Measurements from ENCODE around the gene STAP1. TPM values are rescaled to one million over a fixed set of nuclear protein-coding genes. Genes with fewer than 3 reads are reported as not detected.

The STAP1 gene
- total and polyA plus RNA-seq, 2 experiments from 2014 or later = not detected

DNA sequence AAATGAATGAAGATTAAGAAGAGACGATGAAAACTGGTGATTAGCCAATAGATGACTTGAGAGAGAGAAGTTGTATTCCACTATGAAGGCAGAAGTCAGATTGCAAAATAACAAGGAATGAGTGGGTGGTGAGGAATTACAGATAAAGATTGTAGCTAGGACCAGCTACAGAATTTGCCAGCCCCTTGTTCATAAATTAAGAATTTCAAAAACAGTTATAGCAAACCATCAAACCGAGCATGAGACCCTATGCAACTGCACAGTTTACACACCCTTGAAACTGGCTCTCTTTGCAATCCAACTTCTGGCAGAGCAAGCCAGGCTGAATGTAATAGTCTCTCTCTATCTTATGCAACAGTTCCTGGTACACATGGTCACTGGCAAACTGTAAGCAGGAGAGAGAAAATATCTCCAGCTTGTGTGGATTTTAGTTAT is 35.2 kb downstream of the STAP1 start (continued):
- TF ChIP-seq, protein P1, sequence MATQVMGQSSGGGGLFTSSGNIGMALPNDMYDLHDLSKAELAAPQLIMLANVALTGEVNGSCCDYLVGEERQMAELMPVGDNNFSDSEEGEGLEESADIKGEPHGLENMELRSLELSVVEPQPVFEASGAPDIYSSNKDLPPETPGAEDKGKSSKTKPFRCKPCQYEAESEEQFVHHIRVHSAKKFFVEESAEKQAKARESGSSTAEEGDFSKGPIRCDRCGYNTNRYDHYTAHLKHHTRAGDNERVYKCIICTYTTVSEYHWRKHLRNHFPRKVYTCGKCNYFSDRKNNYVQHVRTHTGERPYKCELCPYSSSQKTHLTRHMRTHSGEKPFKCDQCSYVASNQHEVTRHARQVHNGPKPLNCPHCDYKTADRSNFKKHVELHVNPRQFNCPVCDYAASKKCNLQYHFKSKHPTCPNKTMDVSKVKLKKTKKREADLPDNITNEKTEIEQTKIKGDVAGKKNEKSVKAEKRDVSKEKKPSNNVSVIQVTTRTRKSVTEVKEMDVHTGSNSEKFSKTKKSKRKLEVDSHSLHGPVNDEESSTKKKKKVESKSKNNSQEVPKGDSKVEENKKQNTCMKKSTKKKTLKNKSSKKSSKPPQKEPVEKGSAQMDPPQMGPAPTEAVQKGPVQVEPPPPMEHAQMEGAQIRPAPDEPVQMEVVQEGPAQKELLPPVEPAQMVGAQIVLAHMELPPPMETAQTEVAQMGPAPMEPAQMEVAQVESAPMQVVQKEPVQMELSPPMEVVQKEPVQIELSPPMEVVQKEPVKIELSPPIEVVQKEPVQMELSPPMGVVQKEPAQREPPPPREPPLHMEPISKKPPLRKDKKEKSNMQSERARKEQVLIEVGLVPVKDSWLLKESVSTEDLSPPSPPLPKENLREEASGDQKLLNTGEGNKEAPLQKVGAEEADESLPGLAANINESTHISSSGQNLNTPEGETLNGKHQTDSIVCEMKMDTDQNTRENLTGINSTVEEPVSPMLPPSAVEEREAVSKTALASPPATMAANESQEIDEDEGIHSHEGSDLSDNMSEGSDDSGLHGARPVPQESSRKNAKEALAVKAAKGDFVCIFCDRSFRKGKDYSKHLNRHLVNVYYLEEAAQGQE (IDR thresholded peaks at IDR 0.05; ENCODE audit: unreplicated experiment) = no peak
- TF ChIP-seq CREB1 (CRISPR knock-in tag; IDR thresholded peaks at IDR 0.05; ENCODE audit: low read depth) (no peak), STAT1 (IDR thresholded peaks at IDR 0.05; ENCODE audit: unreplicated experiment) (no peak), JUNB (IDR thresholded peaks at IDR 0.05; ENCODE audit: unreplicated experiment) (no peak), NANOG (IDR thresholded peaks at IDR 0.05; ENCODE audit: borderline replicate concordance) (no peak), EZH2phosphoT487 (IDR thresholded peaks at IDR 0.05; ENCODE audit: unreplicated experiment) (no peak), POLR2AphosphoS5 (IDR thresholded peaks at IDR 0.05; ENCODE audit: low read depth) (no peak), EZH2 (IDR thresholded peaks at IDR 0.05; ENCODE audit: low read depth, unreplicated experiment) (no peak)

DNA sequence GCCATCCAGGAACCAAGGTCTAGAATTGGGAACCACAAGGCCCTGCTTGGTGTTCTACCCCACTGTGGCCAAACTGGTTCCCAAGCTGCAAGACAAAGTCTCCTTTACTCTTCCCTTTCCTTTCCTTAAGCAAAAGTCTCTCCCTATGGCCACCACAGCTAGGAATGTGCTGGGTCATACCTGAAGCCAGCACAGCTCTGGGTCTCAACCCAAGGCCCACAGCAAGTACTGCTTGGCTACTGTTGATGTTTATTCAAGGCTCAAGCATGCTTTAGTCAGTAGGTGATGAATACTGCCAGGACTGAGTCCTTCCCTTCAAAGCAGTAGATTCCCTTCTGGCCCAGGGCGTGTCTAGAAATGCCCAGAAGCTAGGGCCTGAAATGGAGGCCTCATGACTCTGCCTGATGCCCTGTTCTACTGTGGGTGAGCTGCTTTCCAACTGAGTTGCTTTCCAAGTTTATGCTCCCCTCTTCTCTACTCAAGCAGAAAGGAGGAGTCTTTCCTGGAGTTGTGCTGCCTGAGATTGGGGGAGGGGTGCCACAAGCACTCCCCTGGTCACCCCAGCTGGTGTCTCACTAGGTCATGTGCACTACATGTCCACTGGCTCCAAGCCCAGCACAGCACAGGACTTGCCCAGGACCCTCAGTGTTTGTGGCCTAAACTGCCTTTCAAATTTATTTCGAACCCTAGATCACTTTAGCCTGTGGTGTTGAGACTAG is 44.9 kb downstream of the STAP1 start:
- H3K27ac Mint-ChIP-seq = peak overlapping the region; percentile 56
- H3K27me3 Mint-ChIP-seq (ENCODE audit: insufficient read depth, low read depth, poor library complexity) = peaks cover 1% of the 10 kb centered on the region
- H3K27ac ChIP-seq (ENCODE audit: low read depth) = no peak overlapping the region
- H3K4me1 Mint-ChIP-seq = peaks cover 10% of the 10 kb centered on the region
- no peak for DNase-seq (ENCODE audit: low spot score)
- H2AFZ ChIP-seq = no peak overlapping the region
- no peaks in the 10 kb centered on the region for H4K20me1 ChIP-seq (replicated peaks; ENCODE audit: insufficient read depth)
- H3K4me3 Mint-ChIP-seq = no peak overlapping the region
- no peaks in the 10 kb centered on the region for H3K4me1 ChIP-seq (ENCODE audit: insufficient read depth)
- H3K4me3 ChIP-seq = no peak overlapping the region
- H3K36me3 ChIP-seq (ENCODE audit: insufficient read depth) = no peaks in the 10 kb centered on the region; the same call in 1 of the 2 replicates
- peaks cover 16% of the 10 kb centered on the region for H3K9me3 Mint-ChIP-seq
- H3K27me3 ChIP-seq (ENCODE audit: insufficient read depth) = no peaks in the 10 kb centered on the region
- H3K79me2 ChIP-seq (replicated peaks; ENCODE audit: insufficient read depth) = no peaks in the 10 kb centered on the region
- H3K9me2 ChIP-seq (ENCODE audit: insufficient read depth) = 0 out of 2 replicates have a peak, but pooled peaks cover 7% of the 10 kb centered on the region
- H3K4me2 ChIP-seq = no peak overlapping the region
- H3K36me3 Mint-ChIP-seq (ENCODE audit: low read depth) = peaks cover 9% of the 10 kb centered on the region
- no peak; the same call in 2 of the 3 replicates for ATAC-seq
- no peaks in the 10 kb centered on the region for H3F3A ChIP-seq (replicated peaks; ENCODE audit: low read depth)
- TF ChIP-seq, protein P2, sequence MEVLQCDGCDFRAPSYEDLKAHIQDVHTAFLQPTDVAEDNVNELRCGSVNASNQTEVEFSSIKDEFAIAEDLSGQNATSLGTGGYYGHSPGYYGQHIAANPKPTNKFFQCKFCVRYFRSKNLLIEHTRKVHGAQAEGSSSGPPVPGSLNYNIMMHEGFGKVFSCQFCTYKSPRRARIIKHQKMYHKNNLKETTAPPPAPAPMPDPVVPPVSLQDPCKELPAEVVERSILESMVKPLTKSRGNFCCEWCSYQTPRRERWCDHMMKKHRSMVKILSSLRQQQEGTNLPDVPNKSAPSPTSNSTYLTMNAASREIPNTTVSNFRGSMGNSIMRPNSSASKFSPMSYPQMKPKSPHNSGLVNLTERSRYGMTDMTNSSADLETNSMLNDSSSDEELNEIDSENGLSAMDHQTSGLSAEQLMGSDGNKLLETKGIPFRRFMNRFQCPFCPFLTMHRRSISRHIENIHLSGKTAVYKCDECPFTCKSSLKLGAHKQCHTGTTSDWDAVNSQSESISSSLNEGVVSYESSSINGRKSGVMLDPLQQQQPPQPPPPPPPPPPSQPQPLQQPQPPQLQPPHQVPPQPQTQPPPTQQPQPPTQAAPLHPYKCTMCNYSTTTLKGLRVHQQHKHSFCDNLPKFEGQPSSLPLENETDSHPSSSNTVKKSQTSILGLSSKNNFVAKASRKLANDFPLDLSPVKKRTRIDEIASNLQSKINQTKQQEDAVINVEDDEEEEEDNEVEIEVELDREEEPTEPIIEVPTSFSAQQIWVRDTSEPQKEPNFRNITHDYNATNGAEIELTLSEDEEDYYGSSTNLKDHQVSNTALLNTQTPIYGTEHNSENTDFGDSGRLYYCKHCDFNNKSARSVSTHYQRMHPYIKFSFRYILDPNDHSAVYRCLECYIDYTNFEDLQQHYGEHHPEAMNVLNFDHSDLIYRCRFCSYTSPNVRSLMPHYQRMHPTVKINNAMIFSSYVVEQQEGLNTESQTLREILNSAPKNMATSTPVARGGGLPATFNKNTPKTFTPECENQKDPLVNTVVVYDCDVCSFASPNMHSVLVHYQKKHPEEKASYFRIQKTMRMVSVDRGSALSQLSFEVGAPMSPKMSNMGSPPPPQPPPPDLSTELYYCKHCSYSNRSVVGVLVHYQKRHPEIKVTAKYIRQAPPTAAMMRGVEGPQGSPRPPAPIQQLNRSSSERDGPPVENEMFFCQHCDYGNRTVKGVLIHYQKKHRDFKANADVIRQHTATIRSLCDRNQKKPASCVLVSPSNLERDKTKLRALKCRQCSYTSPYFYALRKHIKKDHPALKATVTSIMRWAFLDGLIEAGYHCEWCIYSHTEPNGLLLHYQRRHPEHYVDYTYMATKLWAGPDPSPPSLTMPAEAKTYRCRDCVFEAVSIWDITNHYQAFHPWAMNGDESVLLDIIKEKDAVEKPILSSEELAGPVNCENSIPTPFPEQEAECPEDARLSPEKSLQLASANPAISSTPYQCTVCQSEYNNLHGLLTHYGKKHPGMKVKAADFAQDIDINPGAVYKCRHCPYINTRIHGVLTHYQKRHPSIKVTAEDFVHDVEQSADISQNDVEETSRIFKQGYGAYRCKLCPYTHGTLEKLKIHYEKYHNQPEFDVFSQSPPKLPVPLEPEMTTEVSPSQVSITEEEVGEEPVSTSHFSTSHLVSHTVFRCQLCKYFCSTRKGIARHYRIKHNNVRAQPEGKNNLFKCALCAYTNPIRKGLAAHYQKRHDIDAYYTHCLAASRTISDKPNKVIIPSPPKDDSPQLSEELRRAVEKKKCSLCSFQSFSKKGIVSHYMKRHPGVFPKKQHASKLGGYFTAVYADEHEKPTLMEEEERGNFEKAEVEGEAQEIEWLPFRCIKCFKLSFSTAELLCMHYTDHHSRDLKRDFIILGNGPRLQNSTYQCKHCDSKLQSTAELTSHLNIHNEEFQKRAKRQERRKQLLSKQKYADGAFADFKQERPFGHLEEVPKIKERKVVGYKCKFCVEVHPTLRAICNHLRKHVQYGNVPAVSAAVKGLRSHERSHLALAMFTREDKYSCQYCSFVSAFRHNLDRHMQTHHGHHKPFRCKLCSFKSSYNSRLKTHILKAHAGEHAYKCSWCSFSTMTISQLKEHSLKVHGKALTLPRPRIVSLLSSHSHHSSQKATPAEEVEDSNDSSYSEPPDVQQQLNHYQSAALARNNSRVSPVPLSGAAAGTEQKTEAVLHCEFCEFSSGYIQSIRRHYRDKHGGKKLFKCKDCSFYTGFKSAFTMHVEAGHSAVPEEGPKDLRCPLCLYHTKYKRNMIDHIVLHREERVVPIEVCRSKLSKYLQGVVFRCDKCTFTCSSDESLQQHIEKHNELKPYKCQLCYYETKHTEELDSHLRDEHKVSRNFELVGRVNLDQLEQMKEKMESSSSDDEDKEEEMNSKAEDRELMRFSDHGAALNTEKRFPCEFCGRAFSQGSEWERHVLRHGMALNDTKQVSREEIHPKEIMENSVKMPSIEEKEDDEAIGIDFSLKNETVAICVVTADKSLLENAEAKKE (CRISPR knock-in tag; IDR thresholded peaks at IDR 0.05) = no peak
- TF ChIP-seq CREB1 (CRISPR knock-in tag; IDR thresholded peaks at IDR 0.05; ENCODE audit: low read depth) (no peak), JUNB (IDR thresholded peaks at IDR 0.05; ENCODE audit: unreplicated experiment) (no peak), NANOG (IDR thresholded peaks at IDR 0.05; ENCODE audit: borderline replicate concordance) (no peak), ZNF114 (CRISPR knock-in tag; IDR thresholded peaks at IDR 0.05) (no peak), STAT1 (IDR thresholded peaks at IDR 0.05; ENCODE audit: unreplicated experiment) (no peak), EZH2 (IDR thresholded peaks at IDR 0.05; ENCODE audit: low read depth, unreplicated experiment) (no peak), ZNF331 (CRISPR knock-in tag; IDR thresholded peaks at IDR 0.05; ENCODE audit: low read depth) (no peak)
- TF ChIP-seq, protein P3, sequence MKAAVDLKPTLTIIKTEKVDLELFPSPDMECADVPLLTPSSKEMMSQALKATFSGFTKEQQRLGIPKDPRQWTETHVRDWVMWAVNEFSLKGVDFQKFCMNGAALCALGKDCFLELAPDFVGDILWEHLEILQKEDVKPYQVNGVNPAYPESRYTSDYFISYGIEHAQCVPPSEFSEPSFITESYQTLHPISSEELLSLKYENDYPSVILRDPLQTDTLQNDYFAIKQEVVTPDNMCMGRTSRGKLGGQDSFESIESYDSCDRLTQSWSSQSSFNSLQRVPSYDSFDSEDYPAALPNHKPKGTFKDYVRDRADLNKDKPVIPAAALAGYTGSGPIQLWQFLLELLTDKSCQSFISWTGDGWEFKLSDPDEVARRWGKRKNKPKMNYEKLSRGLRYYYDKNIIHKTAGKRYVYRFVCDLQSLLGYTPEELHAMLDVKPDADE (IDR thresholded peaks at IDR 0.05) = no peak
